Measurements from ENCODE around the gene FOXO1. TPM values are rescaled to one million over a fixed set of nuclear protein-coding genes. Genes with fewer than 3 reads are reported as not detected.

Gene FOXO1
- total RNA-seq, 5 donors from 2014 or later (not counting 1 experiment from before 2014, with no cell fraction given), result 73.0 to 89.1 (median 84.5) TPM

DNA sequence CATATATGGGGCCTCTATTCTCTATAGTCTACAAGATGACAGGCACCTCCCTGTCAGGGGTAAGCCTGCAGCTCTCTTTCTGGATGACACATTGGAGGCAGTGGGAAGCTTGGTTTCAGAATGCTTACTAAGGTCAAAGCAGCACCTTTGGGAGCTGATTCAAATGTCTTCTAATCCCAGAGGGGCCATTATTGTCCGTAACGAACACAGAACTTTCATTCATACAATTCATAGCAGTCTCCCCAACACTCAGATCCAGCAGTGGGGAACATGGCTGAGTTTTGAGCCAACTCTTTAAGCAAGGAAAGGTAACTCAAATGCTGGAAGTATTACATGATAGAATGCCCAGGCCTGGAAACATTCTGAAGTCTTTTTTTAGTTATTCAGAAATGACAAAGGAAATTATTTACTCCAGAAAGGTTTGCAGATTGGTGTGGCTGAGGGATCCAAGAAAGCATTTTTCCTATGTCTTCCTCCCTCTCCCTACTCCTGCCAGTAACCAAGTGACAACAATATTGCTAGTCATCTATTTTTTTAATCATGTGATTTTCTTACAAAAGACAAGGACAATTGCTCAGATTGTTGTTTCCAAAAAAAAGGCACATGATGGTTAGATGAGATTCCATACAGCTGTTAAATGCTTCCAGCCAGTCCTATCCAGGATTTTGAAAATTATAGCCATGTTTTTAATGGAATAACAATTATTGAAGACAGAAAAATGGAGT lies 118.7 kb downstream of the FOXO1 start:
- H3K9me3 ChIP-seq, result no peaks in the 10 kb centered on the region
- ATAC-seq (replicated peaks in 1 of 4), result no peak
- ChIA-PET CTCF (interaction anchor here in 1 of 2 donors (0.7 to 1.4 kb wide), 2 partner anchors 14 to 23 kb away, joined by 4 read pairs; no protein-coding TSS in a partner anchor), POLR2A (interaction anchor here in 1 of 2 donors (0.6 kb wide), 1 partner anchor 40 kb away, joined by 3 read pairs; no protein-coding TSS in a partner anchor)
- no peak overlapping the region for H3K4me3 ChIP-seq (ENCODE audit: control insufficient read depth in 1 of 2, extremely low read depth in 1 of 2, low read length in 1 of 2)
- H3K27ac ChIP-seq (ENCODE audit: low read length), result no peak overlapping the region
- peak overlapping the region in 1 of 2 donors; percentile 75 for H3K27ac Mint-ChIP-seq
- H3K36me3 Mint-ChIP-seq, result no peaks in the 10 kb centered on the region
- no peaks in the 10 kb centered on the region for H3K36me3 ChIP-seq (ENCODE audit: control insufficient read depth in 2 of 2, extremely low read depth in 1 of 2, insufficient read depth in 1 of 2, low read length in 1 of 2)
- H3K27me3 ChIP-seq (replicated peaks in 1 of 2; ENCODE audit: control insufficient read depth in 2 of 2, extremely low read depth in 1 of 2, insufficient read depth in 2 of 2, low read length in 1 of 2), result no peaks in the 10 kb centered on the region
- H3K4me1 ChIP-seq (ENCODE audit: control insufficient read depth in 1 of 2, extremely low read depth in 1 of 2, insufficient read depth in 2 of 2, low read length in 2 of 2), result no peaks in the 10 kb centered on the region
- H3K27me3 Mint-ChIP-seq, result no peaks in the 10 kb centered on the region
- no CpG with 5 or more reads among the region's 2 CpGs for WGBS (ENCODE audit: insufficient coverage)
- H3K9me3 Mint-ChIP-seq, result no peaks in the 10 kb centered on the region
- H3K4me3 Mint-ChIP-seq, result no peak overlapping the region
- peaks cover 29 to 45% (median 32%) of the 10 kb centered on the region in 3 donors for H3K4me1 Mint-ChIP-seq
- DNase-seq, result no peak

DNA sequence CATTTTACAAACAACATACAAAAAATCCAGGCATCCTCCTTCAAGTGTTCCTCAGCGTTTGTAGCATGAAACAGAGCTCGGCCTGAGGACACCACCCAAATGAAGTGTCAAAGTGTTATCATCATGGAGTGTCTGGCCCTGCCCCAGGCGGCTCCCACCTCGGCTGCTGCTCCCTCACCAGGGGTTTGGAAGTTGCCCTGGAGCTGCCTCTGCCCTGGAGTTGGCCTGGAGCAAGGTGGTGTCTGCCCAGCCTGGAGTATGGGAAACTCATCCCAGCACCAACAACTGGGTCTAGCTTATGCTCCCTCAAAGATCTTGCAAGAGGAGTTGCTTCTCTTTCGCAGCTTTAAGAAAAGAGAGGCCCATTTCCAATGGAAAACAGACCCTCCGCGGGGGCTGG lies 120.4 kb downstream of the FOXO1 start:
- H3K27ac ChIP-seq (ENCODE audit: low read length), result no peak overlapping the region
- ChIA-PET POLR2A (no interaction called here), CTCF (no interaction called here)
- no peaks in the 10 kb centered on the region for H3K27me3 ChIP-seq (replicated peaks in 1 of 2; ENCODE audit: control insufficient read depth in 2 of 2, extremely low read depth in 1 of 2, insufficient read depth in 2 of 2, low read length in 1 of 2)
- no peak overlapping the region for H3K4me3 ChIP-seq (ENCODE audit: control insufficient read depth in 1 of 2, extremely low read depth in 1 of 2, low read length in 1 of 2)
- no peak overlapping the region for H3K4me3 Mint-ChIP-seq
- no peaks in the 10 kb centered on the region for H3K27me3 Mint-ChIP-seq
- H3K9me3 ChIP-seq, result no peaks in the 10 kb centered on the region
- H3K36me3 Mint-ChIP-seq, result no peaks in the 10 kb centered on the region
- no peaks in the 10 kb centered on the region for H3K36me3 ChIP-seq (ENCODE audit: control insufficient read depth in 2 of 2, extremely low read depth in 1 of 2, insufficient read depth in 1 of 2, low read length in 1 of 2)
- H3K9me3 Mint-ChIP-seq, result no peaks in the 10 kb centered on the region
- peak overlapping the region in 1 of 2 donors; percentile 58 for H3K27ac Mint-ChIP-seq
- ATAC-seq (replicated peaks in 1 of 4) (peak in 1 of 4 experiments; percentile 21), DNase-seq (no peak)
- H3K4me1 ChIP-seq (ENCODE audit: control insufficient read depth in 1 of 2, extremely low read depth in 1 of 2, insufficient read depth in 2 of 2, low read length in 2 of 2), result no peaks in the 10 kb centered on the region
- 96% methylated on average over 7 of the region's 7 CpGs for WGBS (ENCODE audit: insufficient coverage)
- peaks cover 15 to 28% (median 18%) of the 10 kb centered on the region in 3 donors for H3K4me1 Mint-ChIP-seq

DNA sequence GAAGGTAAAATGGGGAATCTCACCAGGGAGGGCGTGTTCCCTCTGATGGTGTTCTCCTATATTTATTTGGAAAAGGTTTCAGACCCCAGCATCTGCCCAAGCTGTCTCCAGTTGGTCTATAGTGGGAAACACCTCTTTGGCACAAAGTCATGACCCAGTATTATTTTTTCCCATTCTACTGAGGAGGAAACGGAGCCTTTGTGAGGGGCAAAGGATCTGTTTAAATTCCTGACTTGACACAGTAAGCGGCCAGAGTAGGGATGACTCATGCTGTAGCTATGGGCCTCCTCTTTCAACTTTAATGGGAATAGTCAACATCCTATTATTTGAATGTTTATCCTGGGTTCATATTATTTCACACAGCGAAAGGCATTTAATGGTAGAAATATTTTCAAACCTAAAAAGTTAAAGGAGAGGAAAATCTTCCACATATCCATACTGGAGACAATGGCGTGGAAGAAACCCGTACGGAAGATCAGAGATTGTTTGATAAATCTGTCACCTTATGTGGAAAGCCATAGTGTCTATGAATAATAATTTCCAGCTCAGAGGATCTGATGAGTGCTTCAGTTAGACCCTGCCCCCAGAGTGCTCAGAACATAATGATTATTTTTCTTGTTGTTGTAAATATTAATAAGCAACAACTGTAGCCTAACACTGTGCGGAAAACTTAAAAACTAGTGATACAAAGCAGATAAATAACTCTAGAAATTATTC lies 126.0 kb downstream of the FOXO1 start:
- H3K27me3 Mint-ChIP-seq, result no peaks in the 10 kb centered on the region
- ATAC-seq (replicated peaks in 1 of 4) (no peak), DNase-seq (no peak)
- Histone ChIP-seq H3K27me3 (replicated peaks in 1 of 2; ENCODE audit: control insufficient read depth in 2 of 2, extremely low read depth in 1 of 2, insufficient read depth in 2 of 2, low read length in 1 of 2) (no peaks in the 10 kb centered on the region), H3K4me1 (ENCODE audit: control insufficient read depth in 1 of 2, extremely low read depth in 1 of 2, insufficient read depth in 2 of 2, low read length in 2 of 2) (no peaks in the 10 kb centered on the region), H3K36me3 (ENCODE audit: control insufficient read depth in 2 of 2, extremely low read depth in 1 of 2, insufficient read depth in 1 of 2, low read length in 1 of 2) (no peaks in the 10 kb centered on the region), H3K4me3 (ENCODE audit: control insufficient read depth in 1 of 2, extremely low read depth in 1 of 2, low read length in 1 of 2) (no peak overlapping the region), H3K9me3 (no peaks in the 10 kb centered on the region), H3K27ac (ENCODE audit: low read length) (no peak overlapping the region)
- no peaks in the 10 kb centered on the region for H3K9me3 Mint-ChIP-seq
- ChIA-PET CTCF (interaction anchor here in 1 of 2 donors (0.6 kb wide), 1 partner anchor 220 kb away, joined by 7 read pairs; no protein-coding TSS in a partner anchor), POLR2A (no interaction called here)
- H3K4me1 Mint-ChIP-seq, result peaks cover 9 to 13% (median 12%) of the 10 kb centered on the region in 3 donors
- H3K4me3 Mint-ChIP-seq, result no peak overlapping the region
- no CpG with 5 or more reads among the region's 8 CpGs for WGBS (ENCODE audit: insufficient coverage)
- no peaks in the 10 kb centered on the region for H3K36me3 Mint-ChIP-seq
- no peak overlapping the region for H3K27ac Mint-ChIP-seq

- Histone ChIP-seq H3K36me3 (ENCODE audit: control insufficient read depth in 2 of 2, extremely low read depth in 1 of 2, insufficient read depth in 1 of 2, low read length in 1 of 2) (no peaks in the 10 kb centered on the region), H3K27ac (ENCODE audit: low read length) (no peak overlapping the region), H3K4me3 (ENCODE audit: control insufficient read depth in 1 of 2, extremely low read depth in 1 of 2, low read length in 1 of 2) (no peak overlapping the region), H3K27me3 (replicated peaks in 1 of 2; ENCODE audit: control insufficient read depth in 2 of 2, extremely low read depth in 1 of 2, insufficient read depth in 2 of 2, low read length in 1 of 2) (no peaks in the 10 kb centered on the region), H3K4me1 (ENCODE audit: control insufficient read depth in 1 of 2, extremely low read depth in 1 of 2, insufficient read depth in 2 of 2, low read length in 2 of 2) (no peaks in the 10 kb centered on the region), H3K9me3 (no peaks in the 10 kb centered on the region)
- no peak overlapping the region for H3K27ac Mint-ChIP-seq
- H3K4me3 Mint-ChIP-seq, result no peak overlapping the region
- H3K9me3 Mint-ChIP-seq, result no peaks in the 10 kb centered on the region
- H3K27me3 Mint-ChIP-seq, result no peaks in the 10 kb centered on the region
- 83% methylated on average over 1 of the region's 9 CpGs for WGBS (ENCODE audit: insufficient coverage)
- ATAC-seq (replicated peaks in 1 of 4) (no peak), DNase-seq (no peak)
- ChIA-PET POLR2A (no interaction called here), CTCF (no interaction called here)
- H3K4me1 Mint-ChIP-seq, result peaks cover 7 to 10% (median 9%) of the 10 kb centered on the region in 3 donors
- no peaks in the 10 kb centered on the region for H3K36me3 Mint-ChIP-seq
Measured at GRCh38 chr13:40539576-40540327, 126.7 kb downstream of the FOXO1 start.

DNA sequence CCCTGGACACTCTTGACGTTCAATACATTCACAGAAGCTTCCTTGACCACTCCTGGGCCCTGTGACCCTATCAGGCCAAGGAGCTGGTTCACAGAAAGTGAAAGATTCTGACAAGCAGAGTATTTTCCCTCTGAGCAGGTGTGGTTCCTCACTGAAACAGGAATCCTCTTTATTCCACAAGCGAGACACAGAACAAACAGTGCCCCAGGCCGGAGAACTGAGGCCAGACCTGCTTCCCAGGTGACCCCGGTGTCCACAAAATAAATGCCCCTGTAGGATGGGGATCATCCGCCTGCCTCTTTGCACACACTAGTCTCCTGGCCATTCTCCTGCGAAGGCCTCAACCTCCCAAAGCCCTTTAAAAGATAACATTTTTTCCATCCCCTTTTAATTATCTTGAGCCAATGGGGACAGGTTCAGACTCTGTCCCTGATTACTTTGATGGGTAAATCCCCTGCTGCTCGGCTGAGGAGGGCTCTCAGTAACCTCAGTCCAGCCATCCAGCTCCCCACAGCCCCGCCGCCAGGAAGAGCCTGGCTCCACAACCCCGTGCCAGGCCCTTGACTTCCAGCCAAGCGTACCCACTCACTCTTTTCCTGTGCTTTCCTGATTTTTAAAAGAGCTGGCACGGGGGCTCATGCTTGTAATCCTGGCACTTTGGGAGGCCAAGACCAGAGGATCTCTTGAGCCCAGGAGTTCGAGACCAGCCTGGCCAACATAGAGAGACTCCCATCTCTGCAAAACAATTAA lies 129.1 kb downstream of the FOXO1 start:
- Mint-ChIP-seq H3K4me1 (peaks cover 7 to 13% (median 10%) of the 10 kb centered on the region in 3 donors), H3K27ac (no peak overlapping the region), H3K27me3 (no peaks in the 10 kb centered on the region), H3K4me3 (no peak overlapping the region), H3K36me3 (no peaks in the 10 kb centered on the region), H3K9me3 (no peaks in the 10 kb centered on the region)
- H3K36me3 ChIP-seq (ENCODE audit: control insufficient read depth in 2 of 2, extremely low read depth in 1 of 2, insufficient read depth in 1 of 2, low read length in 1 of 2), result no peaks in the 10 kb centered on the region
- H3K27me3 ChIP-seq (replicated peaks in 1 of 2; ENCODE audit: control insufficient read depth in 2 of 2, extremely low read depth in 1 of 2, insufficient read depth in 2 of 2, low read length in 1 of 2), result no peaks in the 10 kb centered on the region
- no peaks in the 10 kb centered on the region for H3K9me3 ChIP-seq
- no peak for ATAC-seq (replicated peaks in 1 of 4)
- H3K4me1 ChIP-seq (ENCODE audit: control insufficient read depth in 1 of 2, extremely low read depth in 1 of 2, insufficient read depth in 2 of 2, low read length in 2 of 2), result no peaks in the 10 kb centered on the region
- WGBS (ENCODE audit: insufficient coverage), result 95% methylated on average over 4 of the region's 13 CpGs
- H3K27ac ChIP-seq (ENCODE audit: low read length), result no peak overlapping the region
- ChIA-PET CTCF (no interaction called here), POLR2A (interaction anchor here in 1 of 2 donors (0.6 kb wide), 1 partner anchor 28 kb away, joined by 3 read pairs; no protein-coding TSS in a partner anchor)
- no peak overlapping the region for H3K4me3 ChIP-seq (ENCODE audit: control insufficient read depth in 1 of 2, extremely low read depth in 1 of 2, low read length in 1 of 2)
- DNase-seq, result no peak

All from T-cell (primary cell).